CD4-positive, alpha-beta T cell treated with Interleukin-2 at 100 ng/mL for 4 hours (primary cell): ENCODE measurements around the gene HMCN2.

Experiments used
- DNase-seq: peaks from one replicate; pipeline ENCODE4 v3.0.0-alpha.2; 2020; ENCODE audit warnings: low spot score

HMCN2 gene

DNA sequence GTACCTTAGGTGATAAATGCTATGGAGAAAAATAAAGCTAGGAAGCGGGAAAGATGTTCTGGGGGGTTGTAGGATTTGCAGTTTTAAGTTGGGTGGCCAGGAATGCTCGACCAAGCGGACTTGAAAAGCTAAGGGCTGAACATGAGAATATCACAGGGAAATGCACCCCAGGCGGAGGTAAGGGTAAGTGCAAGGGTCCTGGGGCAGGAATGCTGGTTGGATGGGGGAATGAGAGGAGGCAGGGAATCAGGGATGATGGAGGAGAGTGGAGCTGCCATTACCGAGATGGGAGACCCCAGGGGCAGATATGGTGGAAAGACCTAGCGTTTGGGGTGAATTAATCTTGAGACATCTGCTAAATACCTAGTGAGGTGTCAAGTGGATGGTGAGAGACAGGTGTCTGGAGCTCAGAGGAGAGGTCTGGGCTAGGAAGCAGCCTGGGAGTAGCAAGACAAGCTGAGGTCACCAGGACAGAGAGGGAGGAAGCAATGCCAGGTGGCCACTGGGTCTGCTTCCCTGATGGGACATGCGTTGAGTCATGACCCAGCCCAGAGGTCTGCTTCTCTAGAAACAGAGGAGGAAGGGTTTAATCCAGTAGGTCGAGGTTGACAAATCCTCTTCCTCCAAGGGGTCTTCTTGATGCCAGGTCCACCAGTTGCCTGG lies 101.5 kb downstream of the HMCN2 start:
- DNase-seq = no peak

DNA sequence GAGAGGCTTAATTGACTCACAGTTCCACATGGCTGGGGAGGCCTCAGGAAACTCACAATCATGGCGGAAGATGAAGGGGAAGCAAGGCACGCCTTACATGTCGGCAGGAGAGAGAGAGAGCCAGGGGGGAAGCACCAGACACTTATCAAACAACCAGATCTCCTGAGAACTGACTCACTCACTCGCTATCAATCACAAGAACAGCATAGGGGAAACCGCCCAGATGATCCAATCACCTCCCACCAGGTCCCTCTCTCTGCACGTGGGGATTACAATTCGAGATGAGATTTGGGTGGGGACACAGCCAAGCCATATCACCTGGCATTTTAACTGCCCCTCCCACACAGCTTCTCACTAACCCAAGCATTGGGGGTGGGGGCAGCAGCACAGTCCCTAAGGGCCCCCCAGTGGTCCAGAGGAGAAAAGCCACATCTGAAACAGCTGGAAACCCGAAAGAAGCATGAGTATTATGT lies 103.1 kb downstream of the HMCN2 start:
- no peak for DNase-seq

DNA sequence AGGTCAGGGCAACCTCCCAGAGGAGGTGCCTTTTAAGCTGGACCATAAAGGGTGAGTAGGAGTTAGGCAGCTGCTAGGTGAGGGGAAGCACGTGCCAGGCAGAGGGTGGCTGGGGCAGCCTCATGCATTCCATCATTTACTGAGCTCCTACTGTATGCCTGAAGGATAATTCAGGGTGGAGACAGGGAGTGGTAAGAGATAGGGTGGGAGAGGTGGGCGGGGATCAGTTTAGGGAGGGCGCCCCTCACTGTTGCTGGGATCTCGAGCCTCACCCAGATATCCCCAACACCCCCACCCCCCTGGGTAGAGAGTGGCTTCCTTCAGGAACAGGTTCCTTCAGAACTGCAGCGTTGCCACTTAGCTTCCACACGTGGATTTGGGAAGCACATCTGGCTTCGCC lies 104.7 kb downstream of the HMCN2 start:
- no peak for DNase-seq

DNA sequence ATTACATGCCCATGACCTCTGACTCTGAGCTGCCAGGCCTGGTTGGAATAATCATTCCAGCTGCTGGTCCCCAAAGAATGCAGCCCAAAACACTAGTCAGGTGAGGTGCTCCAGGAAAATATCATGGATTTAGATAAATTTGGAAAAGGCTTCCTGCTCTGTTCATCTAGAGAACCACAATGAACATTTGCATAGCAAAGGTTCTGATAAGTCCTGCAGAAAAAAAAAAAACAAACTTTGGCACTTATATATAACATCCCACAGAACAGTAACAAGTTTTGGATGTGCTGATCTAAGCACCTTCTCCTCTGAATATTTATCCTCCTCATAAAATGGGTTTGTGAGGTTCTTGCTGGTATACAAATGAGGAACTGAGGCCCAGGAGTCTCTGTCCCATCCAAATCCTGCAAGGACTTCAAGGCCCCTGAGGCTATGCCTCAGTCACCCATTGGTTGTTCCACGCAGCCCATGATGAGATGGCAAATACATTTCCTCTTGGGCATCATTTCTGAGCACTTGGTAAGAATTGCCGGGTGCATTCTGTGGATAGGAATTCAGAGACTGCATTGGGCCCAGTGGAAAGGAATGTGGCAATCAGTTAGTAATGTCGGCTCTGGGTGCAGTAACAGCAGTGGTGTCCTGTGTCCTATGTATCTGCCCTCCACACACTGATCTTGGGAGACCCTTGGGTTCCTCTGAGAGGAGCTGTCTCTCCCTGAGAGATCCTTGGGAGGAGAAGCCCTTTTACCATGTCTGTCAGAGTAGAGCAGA lies 105.8 kb downstream of the HMCN2 start:
- no peak for DNase-seq

DNA sequence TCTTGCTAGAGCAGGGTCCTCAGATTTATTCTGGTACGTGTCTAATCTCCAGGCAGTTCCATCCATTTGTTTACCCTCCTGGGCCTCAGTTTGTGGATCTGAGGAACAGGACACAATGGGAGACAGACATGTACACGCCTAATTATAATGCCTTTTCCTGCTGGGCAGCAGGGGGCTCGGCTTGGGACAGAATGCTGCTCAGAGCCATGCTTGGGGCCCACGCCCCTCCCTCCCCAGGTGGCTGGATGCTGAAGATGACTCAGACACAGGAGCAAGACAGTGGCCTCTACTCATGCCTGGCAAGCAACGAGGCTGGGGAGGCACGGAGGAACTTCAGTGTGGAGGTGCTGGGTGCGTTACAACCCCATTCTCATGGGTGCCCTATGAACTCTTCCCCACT lies 106.5 kb downstream of the HMCN2 start:
- no peak for DNase-seq

DNA sequence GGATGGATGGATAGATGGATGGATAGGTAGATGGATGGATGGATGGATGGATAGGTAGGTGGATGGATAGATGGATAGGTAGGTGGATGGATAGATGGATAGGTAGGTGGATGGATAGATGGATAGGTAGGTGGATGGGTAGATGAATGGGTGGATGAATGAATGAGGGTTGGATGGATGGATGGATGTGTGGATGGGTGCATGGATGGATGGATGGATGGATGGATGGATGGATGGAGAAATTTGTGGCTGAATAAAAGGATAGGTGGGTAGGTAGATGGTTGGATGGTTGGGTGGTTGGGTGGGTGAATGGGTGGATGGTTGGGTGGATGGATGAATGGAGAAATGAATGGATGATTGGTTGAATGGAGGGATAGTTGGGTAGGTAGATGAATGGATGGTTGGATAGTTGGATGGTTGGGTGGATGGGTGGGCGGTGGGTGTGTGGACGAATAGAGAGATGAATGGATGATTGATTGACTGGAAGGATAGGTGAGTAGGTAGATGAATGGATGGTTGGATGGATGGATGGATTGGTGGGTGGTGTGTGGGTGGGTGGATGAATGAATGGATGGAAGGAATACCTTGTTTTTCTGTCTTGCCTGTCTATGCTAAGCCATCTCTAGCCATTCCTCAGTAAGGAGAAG lies 108.2 kb downstream of the HMCN2 start:
- no peak for DNase-seq

DNA sequence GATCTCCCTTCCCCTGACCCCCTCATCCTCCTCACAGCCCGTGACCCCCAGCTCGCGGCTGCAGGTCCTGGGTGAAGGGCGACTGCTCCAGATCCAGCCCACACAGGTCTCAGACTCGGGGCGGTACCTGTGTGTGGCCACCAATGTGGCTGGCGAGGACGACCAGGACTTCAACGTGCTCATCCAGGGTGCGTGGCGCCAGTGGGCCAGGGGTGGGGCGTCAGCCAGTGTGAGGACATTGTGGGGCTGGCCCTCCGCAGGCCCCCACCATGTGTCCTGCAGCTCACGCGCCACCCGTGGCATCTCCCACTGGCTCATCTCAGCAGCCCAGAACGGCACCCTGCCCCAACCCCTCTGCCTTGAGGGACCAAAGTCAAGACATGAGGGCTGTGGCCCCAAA lies 112.1 kb downstream of the HMCN2 start:
- DNase-seq = no peak

DNA sequence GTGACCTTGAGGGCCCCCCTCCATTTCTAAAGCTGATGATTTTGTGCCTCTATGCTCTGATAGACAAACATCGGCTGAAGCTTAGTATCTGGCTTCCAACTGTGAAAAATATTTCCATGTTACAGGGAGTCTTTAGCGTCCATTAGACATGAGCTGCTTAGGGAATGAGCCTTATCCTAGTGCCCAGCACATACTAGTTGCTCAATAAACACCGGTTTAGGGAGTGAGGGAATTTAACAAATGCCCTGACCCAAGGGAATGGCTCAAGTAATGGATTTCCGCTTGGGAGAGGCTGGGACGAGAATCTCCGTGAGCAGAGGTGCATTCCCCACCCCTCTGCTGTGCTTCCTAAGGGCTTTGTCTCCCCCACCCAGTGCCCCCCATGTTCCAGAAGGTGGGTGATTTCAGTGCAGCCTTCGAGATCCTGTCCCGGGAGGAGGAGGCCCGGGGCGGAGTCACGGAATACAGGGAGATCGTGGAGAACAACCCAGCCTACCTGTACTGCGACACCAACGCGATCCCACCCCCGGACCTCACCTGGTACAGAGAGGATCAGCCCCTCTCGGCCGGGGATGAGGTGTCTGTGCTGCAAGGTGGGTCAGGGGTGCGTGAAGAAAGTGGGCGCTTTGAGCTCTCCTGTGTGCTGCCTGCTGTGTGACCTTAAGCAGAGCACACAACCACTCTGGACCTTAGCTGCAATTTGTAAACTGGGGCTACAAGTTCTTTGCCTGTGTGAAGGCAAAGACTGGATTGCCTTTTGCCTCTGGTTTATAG lies 113.5 kb downstream of the HMCN2 start:
- DNase-seq = no peak

DNA sequence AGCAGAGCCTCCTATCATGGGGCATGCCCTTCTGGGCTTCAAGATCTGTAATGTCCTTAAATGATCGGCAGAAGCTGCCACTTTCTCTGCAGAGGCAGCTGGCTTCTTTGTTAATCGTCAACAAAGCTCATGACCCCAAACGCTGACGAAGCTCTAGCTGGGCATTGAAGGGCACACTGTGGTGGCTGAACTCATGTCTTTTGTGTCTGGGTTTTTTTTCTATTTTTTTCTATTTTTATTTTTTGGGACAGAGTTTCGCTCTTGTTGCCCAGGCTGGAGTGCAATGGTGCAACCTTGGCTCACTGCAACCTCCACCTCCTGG lies 114.0 kb downstream of the HMCN2 start:
- DNase-seq = no peak

DNA sequence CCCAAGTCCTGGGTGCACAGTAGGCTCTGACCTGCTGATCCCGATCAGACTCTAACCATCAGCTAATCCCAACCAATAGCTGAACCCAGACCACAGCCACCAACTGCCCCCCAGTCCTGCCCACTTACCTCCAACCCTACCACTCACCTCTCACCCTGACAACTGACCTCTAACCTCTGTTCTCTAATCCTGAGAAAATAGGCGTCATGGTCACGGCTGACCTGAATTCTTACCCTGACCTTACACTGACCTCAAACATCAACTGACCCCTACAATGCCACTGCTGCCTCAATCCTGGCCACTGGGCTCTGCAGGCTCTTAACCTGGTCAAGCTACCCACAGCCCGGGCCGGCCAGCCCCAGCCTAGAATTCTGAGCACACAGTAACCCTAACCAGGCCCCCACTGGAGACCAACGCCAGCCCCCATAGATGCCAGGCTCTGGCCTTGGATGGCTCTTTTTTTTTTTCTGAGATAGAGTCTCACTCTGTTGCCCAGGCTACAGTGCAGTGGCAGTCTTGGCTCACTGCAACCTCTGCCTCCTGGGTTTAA lies 115.4 kb downstream of the HMCN2 start:
- no peak for DNase-seq

DNA sequence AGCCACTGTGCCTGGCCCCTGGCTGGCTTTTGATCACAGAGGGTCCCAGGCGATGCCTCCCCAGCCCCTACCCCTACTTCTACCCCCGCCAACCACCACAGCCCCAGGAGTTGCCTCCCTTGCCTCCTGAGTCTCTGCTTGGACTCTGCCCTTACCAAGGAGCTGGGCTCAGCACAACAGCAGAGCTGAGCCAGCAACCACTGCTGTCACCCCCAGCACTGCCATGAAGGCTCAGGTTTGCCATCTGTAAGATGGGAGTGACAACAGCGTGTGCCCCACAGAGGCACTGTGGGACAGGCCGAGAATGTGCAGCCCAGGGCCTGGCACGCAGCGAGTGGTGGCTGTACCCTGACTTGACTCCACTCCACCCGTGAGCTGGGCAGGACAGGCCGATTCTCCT lies 116.1 kb downstream of the HMCN2 start:
- no peak for DNase-seq

DNA sequence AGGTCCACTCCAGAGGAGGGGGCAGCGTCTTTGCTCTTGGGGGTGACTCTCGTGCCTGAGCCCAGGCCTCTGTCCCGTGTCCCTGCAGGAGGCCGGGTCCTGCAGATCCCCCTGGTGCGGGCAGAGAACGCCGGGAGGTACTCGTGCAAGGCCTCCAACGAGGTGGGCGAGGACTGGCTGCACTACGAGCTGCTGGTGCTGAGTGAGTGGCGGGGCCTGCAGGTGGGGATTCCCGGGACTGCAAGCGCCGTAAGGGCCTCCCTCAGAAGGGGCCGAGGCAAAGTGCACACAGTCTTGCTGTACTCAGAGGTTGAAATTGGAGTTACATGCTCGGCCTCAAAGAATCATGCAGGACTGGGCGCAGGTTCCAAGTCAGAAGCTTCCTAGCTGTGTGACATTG lies 116.5 kb downstream of the HMCN2 start:
- DNase-seq = no peak

DNA sequence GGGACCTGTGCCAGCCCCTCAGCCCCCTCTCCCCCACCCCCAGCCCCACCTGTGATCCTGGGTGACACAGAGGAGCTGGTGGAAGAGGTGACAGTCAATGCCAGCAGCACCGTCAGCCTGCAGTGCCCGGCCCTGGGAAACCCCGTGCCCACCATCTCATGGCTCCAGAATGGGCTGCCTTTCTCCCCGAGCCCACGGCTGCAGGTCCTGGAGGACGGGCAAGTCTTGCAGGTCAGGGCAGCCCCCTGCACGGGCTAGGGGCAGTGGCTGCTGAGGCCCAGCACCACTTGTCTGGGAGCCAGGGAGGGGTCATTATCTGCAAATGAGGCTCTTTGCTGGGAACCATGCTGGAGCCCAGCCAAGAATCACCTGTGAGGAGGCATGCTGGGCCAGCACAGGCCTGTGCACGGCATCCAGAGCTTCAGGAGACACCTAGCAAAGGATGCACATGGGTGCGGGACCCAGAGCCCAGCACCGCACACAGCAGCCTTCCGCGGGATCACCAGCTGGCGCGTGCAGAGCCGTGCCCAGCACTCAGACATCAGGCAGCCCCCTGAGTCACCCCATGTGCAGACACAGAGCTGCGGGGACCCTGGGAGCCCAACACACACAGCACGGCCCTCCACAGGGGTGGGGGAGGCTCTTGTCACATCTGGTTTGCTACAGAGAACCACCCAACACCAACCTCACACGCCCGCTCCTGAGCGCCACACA lies 117.2 kb downstream of the HMCN2 start:
- no peak for DNase-seq

DNA sequence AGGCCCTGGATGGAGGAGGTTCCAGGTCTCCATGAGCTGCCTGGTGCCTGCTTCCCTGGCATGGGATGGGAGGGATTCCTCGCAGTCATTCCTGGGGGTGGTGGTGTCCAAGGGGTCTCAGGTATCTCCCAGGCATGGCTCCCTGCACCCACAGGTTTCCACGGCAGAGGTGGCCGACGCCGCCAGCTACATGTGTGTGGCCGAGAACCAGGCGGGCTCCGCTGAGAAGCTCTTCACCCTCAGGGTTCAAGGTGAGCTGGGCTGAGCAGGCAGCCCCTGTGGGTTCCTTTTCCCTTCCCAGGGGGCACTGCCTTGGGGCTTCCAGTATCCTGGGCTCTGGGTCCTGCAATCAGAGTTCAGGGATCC lies 117.8 kb downstream of the HMCN2 start:
- no peak for DNase-seq

DNA sequence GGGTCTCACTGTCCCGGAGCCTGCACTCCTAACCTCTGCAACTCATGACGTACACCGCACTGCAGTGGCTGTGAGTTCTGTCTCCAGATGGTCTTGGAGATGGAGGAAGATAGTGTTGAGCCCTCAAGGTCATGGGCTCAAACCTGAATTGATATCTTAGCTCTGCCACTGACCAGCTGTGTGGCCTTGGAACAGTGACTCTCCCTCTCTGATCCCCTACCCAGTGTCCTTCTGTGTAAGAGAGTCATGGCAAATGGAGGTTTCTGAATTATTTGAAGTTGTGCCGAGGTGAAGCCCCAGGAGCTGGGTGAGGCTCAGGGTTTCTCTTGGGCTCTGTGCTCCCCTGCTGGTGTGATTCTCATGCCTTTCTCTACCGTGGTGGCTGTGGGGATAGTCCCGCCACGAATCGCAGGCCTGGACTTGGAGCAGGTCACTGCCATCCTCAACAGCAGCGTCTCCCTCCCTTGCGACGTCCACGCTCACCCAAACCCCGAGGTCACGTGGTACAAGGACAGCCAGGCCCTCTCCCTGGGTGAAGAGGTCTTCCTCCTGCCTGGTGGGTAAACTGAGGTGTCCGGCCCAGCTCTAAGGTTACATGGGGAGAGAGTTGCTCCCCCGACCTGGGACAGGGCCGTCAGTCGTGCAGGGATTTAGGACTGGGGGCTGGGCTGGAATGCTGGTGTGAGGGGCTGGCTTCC lies 118.6 kb downstream of the HMCN2 start:
- no peak for DNase-seq

DNA sequence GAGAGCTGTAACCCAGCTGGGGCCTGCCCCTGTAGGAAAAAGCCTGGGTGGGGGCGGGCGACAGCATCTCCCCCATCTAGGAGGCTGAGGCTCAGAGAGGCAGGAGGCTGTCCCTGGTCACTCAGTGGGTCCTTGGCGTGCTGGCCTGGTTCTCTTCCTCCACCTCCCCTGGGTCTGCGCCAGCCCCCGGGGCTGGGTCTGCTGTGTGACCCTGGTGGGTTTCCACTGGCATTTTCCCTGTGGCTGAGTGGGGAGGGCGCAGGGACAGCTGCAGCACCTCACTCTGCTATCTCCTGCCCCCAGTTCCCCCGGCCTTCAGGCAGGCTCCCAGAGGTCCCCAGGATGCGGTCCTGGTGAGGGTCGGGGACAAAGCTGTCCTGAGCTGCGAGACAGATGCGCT lies 119.7 kb downstream of the HMCN2 start:
- no peak for DNase-seq

DNA sequence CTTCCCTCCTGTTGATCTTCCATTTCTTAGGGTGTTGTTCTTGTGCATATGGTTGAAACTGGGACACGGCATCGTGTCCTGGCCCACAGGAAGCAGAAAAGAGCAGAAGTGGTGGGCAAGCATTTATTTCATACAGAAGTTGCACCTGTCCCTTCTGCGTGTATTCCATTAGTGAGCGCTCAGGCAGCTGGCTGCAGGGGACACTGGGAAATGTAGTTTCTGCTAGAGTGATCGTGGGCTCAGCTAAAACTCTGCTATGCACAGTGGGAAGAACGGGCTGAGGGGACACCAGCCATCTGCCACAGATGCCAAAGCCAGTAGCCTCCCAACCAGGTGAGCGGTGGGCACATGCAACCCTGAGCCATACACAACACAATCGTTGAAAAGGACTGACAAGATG lies 121.8 kb downstream of the HMCN2 start:
- no peak for DNase-seq

DNA sequence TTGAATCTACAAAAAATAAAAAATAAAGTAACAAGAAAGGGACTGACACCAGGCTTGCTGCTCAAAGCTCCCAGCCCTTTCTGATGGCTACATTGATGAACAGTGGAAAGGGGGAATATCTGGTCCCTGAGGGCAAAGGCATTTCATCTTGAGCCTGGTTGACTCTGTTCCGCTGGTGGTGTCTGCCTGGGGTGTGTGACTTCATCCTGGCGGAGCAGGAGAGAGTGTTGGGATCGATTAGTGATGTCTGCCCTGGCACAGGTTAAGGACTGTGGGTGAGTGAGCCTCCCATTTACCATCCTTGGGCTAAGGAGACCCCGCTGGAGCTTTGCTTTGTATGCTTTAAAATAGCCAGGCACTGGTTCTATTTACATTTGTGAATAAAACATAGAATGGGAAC lies 122.3 kb downstream of the HMCN2 start:
- no peak for DNase-seq

DNA sequence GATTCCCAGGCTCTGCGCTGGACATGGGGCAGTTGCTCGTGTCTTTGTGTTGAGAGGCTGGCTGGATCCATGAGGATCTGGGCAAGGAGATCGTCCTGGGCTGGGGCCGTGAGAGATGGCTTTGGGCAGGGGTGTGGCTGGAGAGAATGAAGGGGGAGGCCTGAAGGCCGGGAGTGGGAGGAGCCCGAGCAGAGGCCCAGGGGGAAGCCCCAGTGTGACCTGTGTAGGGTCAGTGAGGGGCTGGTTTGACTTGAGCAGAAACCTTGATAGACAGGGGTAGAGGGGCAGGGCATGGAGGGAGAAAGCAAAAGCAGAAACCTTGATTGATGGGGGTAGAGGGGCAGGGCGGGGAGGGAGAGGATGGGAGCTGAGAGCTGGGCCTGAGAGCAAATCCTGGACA lies 124.8 kb downstream of the HMCN2 start:
- no peak for DNase-seq

DNA sequence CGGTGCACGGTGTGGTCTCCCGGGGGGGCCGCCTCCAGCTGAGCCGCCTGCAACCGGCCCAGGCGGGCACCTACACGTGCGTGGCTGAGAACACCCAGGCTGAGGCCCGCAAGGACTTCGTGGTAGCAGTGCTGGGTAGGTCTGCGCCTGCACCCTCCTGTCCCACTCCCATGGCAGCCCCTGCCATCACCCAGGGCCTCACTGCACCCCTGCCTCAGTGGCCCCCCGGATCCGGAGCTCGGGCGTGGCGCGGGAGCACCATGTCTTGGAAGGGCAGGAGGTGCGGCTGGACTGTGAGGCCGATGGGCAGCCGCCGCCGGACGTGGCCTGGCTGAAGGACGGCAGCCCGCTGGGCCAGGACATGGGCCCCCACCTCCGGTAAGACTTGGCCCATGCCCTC lies 125.4 kb downstream of the HMCN2 start:
- DNase-seq = no peak

DNA sequence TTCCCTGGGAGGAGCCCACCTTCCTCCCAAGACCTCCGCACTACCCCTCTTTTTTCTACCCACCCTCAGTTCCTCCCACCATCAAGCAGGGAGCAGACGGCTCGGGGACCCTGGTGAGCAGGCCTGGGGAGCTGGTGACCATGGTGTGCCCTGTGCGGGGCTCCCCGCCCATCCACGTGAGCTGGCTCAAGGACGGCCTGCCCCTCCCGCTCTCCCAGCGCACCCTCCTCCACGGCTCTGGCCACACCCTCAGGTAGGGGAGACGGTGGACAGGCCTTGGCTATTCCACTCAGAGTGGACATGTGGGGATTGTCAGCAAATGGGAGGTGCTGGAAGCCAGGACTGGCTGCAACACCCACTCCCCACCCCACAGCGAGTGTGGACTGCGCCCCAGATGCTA lies 126.3 kb downstream of the HMCN2 start:
- no peak for DNase-seq
